Measurements from ENCODE around the gene TACR1. TPM values are rescaled to one million over a fixed set of nuclear protein-coding genes. Genes with fewer than 3 reads are reported as not detected.

Gene TACR1
- total and polyA plus RNA-seq, 2 experiments from 2014 or later = 3.5 to 7.3 TPM

DNA sequence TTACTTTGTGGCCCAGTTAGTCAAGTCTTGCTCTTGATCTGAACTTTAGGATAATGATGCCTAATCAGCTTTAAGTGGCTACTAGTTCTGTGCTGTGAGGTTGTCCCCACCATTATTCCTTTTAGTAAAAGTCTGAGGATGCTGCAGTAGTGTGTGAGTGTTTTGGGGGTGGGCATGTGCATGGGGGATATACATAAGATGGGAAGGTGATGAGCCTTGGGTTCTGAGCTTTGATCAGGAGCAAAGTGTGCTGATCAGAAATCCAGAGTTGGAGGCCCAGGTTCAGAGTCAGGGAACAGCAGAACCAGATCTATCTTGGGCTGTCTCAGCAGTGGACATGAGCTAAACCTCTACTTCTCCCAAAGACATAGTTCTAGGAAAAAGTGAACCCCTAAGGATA, 174.1 kb downstream of the TACR1 start:
- Mint-ChIP-seq H3K4me3 (no peak overlapping the region), H3K4me1 (peaks cover 13% of the 10 kb centered on the region; the same call in 2 of the 3 replicates), H3K9me3 (no peaks in the 10 kb centered on the region), H3K27ac (no peak overlapping the region), H3K36me3 (ENCODE audit: low read depth) (no peaks in the 10 kb centered on the region), H3K27me3 (ENCODE audit: insufficient read depth, low read depth, poor library complexity) (peaks cover 5% of the 10 kb centered on the region)
- Histone ChIP-seq H3K4me1 (ENCODE audit: insufficient read depth) (no peaks in the 10 kb centered on the region), H3K4me3 (no peak overlapping the region), H3F3A (replicated peaks; ENCODE audit: low read depth) (no peaks in the 10 kb centered on the region), H3K36me3 (ENCODE audit: insufficient read depth) (no peaks in the 10 kb centered on the region), H3K4me2 (no peak overlapping the region), H4K20me1 (replicated peaks; ENCODE audit: insufficient read depth) (no peaks in the 10 kb centered on the region), H2AFZ (no peak overlapping the region), H3K79me2 (replicated peaks; ENCODE audit: insufficient read depth) (no peaks in the 10 kb centered on the region), H3K27me3 (ENCODE audit: insufficient read depth) (no peaks in the 10 kb centered on the region), H3K27ac (ENCODE audit: low read depth) (no peak overlapping the region), H3K9me2 (ENCODE audit: insufficient read depth) (no peaks in the 10 kb centered on the region)
- DNase-seq (ENCODE audit: low spot score) = no peak
- TF ChIP-seq EZH2phosphoT487 (IDR thresholded peaks at IDR 0.05; ENCODE audit: unreplicated experiment) = no peak
- TF ChIP-seq, protein P1, sequence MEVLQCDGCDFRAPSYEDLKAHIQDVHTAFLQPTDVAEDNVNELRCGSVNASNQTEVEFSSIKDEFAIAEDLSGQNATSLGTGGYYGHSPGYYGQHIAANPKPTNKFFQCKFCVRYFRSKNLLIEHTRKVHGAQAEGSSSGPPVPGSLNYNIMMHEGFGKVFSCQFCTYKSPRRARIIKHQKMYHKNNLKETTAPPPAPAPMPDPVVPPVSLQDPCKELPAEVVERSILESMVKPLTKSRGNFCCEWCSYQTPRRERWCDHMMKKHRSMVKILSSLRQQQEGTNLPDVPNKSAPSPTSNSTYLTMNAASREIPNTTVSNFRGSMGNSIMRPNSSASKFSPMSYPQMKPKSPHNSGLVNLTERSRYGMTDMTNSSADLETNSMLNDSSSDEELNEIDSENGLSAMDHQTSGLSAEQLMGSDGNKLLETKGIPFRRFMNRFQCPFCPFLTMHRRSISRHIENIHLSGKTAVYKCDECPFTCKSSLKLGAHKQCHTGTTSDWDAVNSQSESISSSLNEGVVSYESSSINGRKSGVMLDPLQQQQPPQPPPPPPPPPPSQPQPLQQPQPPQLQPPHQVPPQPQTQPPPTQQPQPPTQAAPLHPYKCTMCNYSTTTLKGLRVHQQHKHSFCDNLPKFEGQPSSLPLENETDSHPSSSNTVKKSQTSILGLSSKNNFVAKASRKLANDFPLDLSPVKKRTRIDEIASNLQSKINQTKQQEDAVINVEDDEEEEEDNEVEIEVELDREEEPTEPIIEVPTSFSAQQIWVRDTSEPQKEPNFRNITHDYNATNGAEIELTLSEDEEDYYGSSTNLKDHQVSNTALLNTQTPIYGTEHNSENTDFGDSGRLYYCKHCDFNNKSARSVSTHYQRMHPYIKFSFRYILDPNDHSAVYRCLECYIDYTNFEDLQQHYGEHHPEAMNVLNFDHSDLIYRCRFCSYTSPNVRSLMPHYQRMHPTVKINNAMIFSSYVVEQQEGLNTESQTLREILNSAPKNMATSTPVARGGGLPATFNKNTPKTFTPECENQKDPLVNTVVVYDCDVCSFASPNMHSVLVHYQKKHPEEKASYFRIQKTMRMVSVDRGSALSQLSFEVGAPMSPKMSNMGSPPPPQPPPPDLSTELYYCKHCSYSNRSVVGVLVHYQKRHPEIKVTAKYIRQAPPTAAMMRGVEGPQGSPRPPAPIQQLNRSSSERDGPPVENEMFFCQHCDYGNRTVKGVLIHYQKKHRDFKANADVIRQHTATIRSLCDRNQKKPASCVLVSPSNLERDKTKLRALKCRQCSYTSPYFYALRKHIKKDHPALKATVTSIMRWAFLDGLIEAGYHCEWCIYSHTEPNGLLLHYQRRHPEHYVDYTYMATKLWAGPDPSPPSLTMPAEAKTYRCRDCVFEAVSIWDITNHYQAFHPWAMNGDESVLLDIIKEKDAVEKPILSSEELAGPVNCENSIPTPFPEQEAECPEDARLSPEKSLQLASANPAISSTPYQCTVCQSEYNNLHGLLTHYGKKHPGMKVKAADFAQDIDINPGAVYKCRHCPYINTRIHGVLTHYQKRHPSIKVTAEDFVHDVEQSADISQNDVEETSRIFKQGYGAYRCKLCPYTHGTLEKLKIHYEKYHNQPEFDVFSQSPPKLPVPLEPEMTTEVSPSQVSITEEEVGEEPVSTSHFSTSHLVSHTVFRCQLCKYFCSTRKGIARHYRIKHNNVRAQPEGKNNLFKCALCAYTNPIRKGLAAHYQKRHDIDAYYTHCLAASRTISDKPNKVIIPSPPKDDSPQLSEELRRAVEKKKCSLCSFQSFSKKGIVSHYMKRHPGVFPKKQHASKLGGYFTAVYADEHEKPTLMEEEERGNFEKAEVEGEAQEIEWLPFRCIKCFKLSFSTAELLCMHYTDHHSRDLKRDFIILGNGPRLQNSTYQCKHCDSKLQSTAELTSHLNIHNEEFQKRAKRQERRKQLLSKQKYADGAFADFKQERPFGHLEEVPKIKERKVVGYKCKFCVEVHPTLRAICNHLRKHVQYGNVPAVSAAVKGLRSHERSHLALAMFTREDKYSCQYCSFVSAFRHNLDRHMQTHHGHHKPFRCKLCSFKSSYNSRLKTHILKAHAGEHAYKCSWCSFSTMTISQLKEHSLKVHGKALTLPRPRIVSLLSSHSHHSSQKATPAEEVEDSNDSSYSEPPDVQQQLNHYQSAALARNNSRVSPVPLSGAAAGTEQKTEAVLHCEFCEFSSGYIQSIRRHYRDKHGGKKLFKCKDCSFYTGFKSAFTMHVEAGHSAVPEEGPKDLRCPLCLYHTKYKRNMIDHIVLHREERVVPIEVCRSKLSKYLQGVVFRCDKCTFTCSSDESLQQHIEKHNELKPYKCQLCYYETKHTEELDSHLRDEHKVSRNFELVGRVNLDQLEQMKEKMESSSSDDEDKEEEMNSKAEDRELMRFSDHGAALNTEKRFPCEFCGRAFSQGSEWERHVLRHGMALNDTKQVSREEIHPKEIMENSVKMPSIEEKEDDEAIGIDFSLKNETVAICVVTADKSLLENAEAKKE (CRISPR knock-in tag; IDR thresholded peaks at IDR 0.05) = no peak
- TF ChIP-seq, protein P2, sequence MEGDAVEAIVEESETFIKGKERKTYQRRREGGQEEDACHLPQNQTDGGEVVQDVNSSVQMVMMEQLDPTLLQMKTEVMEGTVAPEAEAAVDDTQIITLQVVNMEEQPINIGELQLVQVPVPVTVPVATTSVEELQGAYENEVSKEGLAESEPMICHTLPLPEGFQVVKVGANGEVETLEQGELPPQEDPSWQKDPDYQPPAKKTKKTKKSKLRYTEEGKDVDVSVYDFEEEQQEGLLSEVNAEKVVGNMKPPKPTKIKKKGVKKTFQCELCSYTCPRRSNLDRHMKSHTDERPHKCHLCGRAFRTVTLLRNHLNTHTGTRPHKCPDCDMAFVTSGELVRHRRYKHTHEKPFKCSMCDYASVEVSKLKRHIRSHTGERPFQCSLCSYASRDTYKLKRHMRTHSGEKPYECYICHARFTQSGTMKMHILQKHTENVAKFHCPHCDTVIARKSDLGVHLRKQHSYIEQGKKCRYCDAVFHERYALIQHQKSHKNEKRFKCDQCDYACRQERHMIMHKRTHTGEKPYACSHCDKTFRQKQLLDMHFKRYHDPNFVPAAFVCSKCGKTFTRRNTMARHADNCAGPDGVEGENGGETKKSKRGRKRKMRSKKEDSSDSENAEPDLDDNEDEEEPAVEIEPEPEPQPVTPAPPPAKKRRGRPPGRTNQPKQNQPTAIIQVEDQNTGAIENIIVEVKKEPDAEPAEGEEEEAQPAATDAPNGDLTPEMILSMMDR (conservative IDR thresholded peaks at IDR 0.05; ENCODE audit: low read depth in 2 of 2) = no peak
- ATAC-seq = no peak

Data from GM23338 (cell line).